HG03196 (cell line): ENCODE results near the gene SMCO4.

Experiments
- ATAC-seq: cut with Tn5 transposase; IDR thresholded peaks from one replicate; pipeline ENCODE4 v1.9.1; 2021; ENCODE audit not compliant: unreplicated experiment

SMCO4 gene

DNA sequence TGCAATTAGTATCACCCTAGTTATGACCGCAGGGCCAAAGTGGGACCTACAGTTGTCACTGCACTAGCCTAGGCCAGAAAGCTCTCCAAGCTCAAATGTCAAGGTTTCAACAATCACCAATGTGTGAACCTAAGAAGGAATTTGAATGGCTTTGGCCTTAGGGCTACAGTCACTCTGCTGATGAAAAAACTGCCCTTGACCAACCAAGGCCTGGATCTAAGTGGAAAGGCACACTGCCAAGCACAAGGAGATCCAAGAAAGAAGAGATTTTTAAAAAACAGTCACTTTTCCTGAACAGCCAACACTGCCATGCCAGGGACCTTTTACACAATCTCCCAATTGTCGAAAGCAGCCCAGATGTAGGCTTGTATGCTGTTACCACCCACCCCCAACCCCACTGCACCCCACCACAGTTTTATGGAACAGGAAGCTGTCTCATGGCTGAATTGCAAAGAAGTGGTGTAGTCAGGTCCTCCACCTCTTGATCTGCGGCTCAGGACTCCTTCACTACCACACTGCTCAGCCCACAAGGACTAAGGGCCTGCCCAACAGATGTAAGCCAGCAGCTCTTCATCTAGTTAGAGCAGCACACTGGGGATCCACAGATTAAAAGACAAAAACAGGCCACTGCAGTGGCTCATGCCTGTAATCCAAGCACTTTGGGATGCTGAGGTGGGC is 32.9 kb downstream of the SMCO4 start:
- no peak for ATAC-seq

DNA sequence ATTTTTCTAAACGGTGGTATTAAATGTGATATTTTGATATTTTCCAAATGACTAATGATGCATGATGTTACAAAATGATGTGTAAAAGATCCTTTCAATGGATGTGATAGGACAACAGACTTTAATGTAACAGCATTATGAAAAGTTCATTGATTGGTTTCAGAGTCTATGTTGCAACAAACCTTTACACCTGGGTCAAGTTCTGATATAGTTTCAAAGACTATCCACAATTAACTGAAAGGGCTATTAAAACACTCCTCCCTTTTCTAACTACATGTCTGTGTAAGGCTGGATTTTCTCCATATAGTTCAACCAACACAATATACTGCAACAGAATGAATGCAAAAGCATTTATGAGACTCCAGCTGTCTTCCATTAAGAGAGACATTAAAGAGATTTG is 35.7 kb downstream of the SMCO4 start:
- no peak for ATAC-seq

DNA sequence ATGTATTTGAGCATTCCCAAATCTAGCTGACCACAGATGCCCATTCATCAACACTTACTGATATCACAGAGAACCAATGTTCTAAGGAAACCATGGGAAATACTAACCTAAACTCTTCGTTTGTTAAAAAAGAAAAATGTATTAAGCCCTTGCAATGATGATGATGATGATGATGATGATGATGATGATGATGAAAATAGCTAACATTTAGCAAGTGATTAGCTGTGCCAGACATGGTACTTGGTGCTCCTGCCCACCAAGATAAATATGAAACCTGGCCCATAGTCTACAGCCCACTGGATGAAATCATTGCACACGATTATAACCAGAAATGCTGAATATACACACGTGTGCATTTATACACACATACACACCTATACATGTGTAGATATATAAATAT is 37.5 kb downstream of the SMCO4 start:
- ATAC-seq: no peak

DNA sequence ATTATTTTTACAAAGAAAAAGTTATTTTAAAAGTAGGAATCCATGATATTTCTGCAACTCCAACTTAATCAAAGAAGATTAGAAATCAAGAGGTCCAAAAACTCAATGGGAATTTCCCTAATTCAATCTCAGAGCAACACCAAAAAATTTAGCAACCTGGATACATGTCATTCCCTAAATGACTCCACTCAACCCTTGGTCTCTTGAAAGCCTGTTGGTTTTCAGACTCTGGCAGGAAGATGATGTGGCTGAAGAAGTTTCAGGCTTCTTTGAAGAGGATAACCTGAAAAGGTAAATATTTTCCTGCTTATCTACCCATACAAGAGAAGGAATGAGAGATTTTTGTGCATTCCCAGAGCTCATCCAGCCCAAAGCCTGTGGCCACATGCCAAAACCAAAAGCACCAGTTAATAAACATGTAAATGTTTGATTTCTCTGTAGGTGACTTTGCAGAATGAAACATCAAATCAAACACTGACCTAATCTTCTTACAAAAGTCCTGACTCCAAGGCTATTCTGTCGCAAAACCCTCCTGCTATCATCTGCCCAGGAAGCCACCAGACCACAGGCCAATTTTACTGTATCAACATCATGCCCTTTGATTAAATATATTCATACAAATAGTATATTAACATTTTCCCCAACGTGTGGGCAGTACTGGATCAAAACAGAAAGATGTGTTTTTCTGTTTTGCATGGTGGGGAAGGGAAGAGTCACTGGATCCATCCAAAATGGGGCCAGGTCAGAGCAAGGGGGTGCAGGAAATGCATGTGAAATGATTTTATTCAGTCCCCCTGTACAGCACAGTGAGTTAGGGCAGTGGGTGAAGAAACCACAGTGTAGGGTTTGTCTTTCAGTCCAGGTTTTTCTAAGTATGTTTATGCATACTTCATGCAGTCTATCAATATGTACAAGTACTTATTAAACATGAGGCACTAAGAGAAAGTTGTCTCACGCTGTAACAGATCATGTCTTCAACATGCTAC is 38.8 kb downstream of the SMCO4 start:
- ATAC-seq: no peak

DNA sequence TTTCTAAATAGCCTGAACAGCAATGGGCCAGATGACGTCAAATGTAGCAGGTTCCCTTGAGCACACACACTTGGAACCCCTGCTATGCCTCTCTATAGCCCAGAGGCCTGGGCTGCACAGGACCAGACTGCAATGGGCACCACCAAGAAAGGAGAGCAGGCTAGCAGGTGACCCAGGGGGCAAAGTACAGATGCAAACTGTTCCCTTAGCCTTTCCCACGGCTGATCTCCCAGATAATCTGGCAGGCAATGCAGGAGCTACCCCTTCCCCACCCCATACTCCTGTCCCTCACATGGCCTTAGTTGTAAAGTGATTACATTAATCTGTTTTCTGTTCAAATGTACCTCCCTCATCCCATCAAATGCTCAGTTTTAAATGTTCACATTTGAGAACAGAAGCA is 41.3 kb downstream of the SMCO4 start:
- no peak for ATAC-seq

DNA sequence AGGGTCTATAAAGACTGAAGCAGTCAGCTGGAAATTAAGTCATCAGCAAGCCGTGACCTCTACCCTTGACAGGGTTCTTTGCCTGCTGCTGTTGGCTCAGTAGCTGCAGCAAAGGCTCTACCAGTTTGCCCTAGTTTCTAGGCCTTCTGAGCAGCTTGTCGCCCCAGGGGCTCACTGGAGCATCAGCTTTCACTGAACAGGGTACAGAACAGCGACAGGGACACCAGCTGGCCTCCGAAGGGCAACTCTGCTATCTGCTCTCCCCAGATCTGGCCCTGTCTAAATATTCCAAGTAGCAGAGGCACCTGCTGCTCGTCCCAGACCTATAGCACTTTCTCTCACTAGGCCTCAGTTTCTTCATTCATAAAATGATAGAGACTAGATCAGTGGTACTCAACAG is 42.4 kb downstream of the SMCO4 start:
- ATAC-seq: no peak

DNA sequence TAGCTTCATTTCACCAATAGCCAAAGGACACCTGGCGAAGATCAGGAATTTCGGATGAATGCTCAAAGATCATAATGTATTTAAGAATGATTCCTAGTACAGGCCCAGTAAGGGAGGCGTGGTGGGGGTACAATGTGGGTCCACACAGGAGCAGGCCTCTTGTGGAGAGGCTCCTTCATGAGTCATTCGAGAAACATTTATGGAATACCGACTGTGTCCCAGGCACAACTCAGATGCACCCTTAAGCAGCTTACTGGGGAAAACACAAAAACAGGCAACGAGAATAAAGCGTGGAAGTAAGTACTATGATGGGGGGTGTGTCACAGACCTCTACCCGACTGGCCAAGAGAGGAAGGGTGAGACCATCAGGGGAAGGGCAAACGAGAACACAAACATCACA is 44.5 kb downstream of the SMCO4 start:
- ATAC-seq: no peak

DNA sequence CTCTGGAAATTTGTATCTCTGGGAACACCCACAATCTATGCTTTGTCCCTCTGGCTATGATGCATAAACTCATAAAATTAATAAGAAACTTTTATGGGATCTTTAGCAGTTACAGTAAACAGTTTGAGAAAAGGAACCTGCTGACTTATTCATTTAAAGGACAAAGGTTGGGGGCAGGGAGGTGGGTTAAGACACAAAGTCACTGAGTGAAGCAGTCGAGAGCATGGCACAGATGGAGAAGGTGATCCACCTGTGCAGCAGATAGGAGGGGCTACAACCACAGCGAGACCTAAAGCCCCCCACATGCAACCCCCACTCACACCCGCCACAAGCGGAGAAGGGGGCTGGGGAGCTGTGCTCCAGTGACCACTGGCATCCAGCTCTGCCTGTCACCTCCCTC is 45.0 kb downstream of the SMCO4 start:
- no peak for ATAC-seq

DNA sequence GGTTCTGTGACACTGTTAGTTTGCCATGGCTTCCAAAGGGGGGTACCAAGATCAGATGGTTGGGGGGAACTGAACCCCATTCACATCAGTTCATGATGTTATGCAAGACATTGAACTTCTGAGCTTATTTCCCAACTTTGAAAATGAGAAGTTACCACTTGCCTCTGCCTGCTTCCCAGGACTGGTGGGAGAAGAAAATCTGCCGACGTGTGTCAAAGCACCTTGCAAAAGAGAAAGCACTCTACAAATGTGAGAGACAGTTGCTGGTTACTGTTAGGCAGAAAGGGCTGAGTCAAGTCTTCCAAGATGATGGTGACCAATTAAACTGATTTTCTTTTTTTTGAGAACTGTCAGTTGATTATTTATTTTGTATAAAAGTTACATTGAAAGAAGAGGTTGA is 45.6 kb downstream of the SMCO4 start:
- ATAC-seq: no peak

DNA sequence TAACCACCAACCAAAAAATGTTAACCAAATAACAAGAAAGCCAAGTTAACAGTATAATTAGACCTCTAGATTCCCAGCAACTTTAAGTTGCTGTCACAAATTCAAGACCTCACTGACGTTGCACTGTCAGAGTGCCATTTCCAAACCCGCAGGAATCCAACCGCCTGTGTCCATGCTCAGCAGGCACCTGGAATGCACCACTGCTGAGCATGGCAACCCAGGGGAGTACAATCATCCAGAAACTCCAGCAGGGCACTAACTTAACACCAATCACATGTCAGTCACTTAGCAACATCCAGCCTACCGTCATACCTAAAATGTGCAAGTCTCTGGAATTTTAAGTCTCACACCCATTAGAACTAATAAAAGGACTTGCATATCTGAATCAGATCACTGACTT is 48.8 kb downstream of the SMCO4 start:
- no peak for ATAC-seq

DNA sequence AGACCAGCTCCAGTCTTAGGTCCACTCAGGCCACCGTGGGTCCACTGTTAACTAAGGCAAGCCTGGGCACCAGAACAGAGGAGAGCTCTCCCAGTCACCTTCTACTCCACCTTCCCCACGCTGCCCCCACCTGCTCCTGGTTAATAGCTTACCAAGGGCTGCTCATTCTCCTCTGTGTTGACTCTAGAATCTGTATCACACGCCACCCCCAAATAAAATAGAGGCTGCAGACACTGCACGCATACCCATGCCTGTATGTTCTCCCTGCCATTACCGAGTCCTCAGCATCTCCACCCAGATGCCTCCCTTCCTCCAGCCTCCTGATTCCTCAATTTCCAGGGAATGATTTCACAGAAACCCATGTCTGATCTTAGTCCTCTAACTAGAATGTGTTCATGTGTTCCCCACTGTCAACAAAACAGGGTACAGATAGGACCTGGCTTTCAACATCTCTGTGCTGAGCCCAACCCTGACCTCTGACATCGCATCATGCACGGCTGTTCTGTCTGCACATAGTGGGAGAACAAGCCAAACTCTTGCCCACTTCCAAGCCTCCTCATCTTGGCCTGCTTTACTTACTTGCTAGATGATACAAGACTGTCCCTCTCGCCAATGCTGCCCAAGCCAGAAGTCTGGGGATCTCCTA is 49.8 kb downstream of the SMCO4 start:
- ATAC-seq: no peak

DNA sequence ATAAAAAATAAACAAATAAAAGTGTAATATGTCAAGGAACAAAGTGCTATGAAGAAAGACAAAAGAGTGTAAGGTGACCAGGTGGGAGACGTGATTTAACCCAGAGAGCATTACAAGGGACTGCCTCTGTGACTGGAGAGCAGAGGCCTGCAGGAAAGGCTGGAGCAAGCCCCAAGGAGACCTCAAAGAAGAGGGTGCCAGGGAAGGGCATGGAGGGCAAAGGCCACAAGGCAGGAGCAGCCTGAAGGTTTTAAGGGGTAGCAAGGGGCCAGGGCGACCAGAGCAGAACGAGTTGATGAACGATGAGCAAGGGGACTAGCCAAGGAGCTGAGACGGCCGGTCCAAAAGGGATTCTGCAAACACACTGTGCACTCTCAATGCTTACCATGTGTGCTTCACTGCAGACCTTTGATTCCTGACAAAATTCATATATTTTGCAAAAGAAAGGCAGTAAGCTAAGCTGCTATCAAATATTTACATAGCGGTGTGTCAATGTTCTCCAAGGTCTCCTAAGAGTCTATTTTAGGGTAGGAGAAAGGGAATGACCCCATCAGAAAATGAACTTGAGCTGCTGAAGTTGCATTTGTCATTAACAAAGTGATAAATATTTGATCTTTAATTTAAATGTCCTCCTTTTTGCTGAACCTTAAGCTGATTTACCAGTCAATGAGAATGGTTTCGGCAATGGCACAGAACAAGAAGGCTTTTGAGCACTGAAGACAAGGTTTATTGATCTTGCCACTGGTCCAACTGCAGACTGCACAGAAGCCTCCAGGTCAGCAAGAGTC is 50.5 kb downstream of the SMCO4 start:
- no peak for ATAC-seq

DNA sequence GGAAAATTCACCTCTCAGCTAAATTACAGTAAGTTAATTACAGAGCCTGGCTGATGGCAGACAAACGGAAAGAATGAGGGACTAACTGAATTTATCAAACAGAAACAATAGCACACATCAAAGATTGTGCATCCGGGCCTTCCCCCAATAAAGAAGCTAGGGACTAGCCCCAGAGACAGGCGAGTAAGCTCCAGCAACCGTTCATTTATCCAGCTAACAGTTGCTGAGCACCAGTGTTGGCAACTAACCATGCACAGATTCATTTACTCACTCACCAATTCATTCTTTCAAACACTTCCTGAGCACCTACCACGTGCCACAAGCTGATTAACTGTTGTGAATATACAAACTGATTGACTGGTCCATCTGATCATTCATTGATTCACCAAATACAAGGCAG is 51.2 kb downstream of the SMCO4 start:
- no peak for ATAC-seq

DNA sequence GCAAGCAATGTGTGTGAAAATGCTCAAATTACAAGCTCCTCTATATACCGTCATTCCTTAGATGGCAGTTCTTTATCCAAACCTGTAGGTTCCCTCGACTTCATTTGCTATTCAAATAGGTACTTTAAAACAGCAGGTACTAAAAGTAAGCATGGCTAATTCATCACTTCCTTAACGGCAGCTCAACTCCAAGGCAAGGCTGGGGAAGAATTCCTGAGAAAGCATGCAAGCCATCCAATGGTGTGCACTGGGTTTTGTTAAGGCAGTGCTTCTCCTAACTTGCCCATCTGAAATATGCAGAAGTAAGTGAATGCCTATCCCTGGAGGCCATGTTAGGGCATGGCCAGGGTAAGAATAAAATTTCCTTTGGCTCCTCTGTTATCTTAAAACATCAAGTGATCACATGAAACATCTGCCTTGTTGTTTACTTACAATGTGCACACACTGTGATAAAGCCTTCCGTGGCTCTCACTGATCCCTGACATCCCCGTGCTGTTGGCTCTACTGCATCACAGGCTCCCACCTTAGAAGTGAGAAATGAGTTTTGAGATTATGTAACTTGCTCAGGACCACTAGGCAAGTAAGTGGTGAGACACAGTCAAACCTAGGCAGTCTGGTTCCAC is 52.1 kb downstream of the SMCO4 start:
- no peak for ATAC-seq

DNA sequence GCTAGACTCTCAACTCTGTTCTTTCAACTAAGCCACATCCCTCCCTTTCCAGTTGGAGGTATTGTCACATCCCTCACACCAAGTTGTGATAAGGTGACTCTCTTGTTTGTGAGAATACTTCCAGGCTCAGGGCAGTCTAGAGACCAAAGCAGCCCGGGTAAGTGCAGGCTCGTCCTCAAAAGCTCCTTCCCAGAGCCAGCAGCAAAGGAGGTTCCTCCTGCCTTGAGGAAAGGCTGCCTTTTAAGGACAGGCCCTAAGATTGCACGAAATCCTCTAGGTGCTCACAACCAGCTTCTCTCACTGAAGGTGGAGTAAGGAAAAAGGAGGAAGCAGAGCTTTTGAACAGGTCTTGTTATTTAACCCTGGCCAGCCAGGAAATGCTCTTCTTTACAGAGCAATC is 53.4 kb downstream of the SMCO4 start:
- no peak for ATAC-seq

DNA sequence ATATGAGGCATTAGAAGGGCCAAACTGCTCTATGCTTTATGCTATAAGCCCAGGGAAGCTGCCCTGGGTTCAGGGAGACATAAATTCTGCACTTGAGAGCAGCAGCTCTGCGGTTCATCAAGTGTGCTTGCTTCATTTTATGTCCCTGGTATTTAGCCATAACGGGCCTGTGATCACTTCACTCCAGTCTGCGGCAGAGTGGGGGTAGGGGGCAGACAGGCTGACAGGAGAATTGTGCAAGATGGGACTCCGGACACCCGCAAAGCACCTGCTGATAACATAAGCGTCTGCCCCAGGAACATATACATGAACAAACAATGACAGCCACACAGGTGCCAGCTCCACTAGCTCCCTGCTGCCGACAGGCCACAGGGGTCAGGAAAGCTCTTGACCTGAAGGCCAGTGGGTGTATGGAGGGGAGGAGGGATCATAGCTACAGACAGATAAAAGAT is 56.1 kb downstream of the SMCO4 start:
- no peak for ATAC-seq

DNA sequence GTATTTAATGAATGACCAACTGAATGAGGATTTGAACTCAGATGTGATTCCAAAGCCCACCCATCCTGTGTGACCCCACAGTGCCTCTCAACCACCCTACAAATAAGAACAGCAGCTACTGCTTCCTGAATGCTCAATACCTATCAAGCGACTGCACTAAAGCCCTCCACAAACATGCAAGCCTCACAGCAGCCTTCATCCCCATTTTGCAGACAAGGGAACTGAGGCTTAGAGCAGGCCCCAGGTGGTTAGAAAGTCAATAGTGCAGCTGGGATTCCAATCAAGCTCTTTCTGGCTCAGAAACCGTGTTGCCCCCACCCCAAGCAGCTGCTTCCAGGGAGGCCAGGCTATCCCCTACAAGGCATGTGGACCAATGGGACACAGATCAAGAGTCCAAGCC is 57.2 kb downstream of the SMCO4 start:
- ATAC-seq: no peak

DNA sequence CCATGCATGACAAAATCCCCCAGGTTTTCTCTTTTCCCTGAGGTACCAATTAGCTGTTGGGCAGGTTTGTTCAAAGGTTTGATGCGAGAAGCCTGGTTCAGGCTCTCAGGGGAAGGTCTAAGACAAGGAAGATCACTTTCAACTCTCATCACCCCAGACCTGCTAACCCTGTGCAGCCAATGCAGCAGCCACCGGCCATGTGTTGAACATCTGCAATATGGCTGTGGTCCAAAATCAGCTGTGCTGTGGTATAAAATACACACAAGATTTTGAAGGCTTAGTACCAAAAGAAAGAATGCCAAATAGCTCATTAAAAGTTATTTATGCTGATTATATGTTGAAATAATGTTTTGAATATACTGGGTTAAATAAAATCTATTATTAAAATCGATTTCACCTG is 58.5 kb downstream of the SMCO4 start:
- ATAC-seq: no peak

DNA sequence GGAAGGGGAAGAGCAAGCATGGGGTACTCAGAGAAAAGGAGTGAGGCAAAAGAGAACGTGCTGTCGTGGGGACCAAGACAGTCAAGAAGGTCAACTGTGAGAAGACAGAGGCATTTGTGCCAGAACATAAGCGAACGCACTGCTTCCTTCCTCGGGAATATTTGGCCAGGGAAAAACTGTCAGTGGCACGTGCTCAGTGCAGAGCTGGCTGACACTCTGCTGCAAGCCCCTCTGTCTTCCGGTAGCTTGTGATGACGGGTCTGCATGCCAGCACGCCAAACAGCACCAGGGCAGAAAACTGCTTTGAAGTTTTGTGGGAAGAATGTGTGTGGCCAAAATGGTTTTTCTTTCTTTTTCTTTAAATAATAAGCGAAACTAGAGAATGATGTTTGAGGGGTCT is 60.6 kb downstream of the SMCO4 start:
- ATAC-seq: no peak

DNA sequence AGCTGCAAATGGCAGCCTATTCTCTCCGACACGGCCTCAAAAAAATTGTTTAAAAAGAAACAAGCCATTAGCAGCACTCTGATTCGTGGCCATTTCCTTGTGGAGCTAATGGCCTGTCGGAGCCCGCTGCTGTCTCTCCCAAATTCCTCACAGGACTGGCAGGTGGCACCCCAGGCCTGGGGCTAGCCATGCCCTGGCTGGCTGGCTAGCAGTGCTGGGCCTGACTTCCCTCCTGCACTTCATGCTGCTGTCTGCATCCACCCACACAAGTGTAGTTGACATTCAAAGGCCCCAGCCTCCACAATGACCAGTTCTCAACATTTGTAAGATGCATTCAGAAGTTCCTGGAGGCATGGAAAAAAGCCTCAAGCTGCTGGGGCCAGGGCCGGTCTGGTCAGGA is 61.5 kb downstream of the SMCO4 start:
- no peak for ATAC-seq

DNA sequence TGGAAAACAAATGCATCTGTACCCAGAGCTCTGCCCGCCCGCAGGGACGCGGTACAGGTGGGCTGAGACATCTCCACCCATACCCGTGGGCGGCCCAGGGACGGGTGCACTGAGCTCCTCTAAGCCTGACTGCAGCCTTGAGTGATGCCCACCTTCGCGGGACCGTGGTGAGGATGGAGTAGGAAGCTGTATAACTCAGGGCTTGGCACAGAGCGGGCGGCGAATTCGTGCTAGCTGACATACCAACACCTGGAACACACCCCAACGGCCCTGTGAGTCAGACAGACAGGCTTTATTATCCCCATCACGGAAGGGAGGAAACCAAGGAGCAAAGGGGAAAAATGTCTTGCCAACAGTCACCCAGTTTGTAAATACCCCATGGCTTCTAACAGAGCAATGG is 61.9 kb downstream of the SMCO4 start:
- ATAC-seq: no peak
